Stimulated activated CD8-positive, alpha-beta memory T cell treated with anti-CD3 and anti-CD28 coated beads, Interleukin-4, amount 100 ng/mL, for 48 hours (primary cell): ENCODE results near the gene ABCA6.
"Not testable (repeated sequence)": the region's sequence is repeated elsewhere in the genome, so short reads cannot be mapped to it uniquely, and the experiment has no call there.

Source experiments
- DNase-seq: peaks from one replicate; pipeline ENCODE4 v3.0.0-alpha.2; 2020

Gene ABCA6, protein sequence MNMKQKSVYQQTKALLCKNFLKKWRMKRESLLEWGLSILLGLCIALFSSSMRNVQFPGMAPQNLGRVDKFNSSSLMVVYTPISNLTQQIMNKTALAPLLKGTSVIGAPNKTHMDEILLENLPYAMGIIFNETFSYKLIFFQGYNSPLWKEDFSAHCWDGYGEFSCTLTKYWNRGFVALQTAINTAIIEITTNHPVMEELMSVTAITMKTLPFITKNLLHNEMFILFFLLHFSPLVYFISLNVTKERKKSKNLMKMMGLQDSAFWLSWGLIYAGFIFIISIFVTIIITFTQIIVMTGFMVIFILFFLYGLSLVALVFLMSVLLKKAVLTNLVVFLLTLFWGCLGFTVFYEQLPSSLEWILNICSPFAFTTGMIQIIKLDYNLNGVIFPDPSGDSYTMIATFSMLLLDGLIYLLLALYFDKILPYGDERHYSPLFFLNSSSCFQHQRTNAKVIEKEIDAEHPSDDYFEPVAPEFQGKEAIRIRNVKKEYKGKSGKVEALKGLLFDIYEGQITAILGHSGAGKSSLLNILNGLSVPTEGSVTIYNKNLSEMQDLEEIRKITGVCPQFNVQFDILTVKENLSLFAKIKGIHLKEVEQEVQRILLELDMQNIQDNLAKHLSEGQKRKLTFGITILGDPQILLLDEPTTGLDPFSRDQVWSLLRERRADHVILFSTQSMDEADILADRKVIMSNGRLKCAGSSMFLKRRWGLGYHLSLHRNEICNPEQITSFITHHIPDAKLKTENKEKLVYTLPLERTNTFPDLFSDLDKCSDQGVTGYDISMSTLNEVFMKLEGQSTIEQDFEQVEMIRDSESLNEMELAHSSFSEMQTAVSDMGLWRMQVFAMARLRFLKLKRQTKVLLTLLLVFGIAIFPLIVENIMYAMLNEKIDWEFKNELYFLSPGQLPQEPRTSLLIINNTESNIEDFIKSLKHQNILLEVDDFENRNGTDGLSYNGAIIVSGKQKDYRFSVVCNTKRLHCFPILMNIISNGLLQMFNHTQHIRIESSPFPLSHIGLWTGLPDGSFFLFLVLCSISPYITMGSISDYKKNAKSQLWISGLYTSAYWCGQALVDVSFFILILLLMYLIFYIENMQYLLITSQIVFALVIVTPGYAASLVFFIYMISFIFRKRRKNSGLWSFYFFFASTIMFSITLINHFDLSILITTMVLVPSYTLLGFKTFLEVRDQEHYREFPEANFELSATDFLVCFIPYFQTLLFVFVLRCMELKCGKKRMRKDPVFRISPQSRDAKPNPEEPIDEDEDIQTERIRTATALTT (N-terminal part only)

DNA sequence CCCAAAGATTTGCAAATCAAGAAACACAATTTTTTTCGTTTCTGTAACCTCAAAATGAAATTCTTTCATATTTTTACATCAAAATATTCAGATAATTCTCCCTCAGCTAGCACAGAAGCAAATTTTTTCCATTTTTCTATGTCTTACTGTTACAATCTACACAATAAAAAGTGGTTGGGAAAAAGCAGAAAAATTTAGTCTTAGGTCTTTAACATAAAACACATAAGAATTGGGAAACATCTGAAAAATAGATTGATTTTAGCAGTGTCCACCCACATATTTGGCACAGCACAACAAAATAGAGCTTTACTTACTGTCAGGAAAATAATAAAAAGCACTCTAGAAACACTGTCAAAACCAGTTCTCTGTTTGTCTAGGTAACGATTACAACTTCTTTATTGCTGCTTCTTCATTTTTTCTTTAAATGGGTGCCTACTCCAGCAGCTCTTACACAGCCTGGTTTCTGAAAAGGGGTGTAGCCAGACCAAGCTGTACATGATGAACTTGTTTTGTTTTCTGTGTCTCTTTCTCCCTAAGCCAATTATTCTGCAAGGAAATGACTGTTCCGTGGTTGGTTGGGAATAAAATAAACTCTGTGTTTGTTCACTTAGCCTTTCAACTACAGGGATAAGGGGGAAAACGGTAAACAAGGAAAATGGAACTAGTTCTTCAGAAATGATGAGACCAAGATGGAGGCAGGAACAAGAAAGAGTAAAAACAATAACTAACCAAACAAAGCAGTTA is at the start of gene ABCA6:
Gene ABCA6 (minus strand): TSS at position 465 of the 744 bp plus-strand sequence. CDS start 1,192 bp downstream, outside the sequence.
- no peak for DNase-seq

DNA sequence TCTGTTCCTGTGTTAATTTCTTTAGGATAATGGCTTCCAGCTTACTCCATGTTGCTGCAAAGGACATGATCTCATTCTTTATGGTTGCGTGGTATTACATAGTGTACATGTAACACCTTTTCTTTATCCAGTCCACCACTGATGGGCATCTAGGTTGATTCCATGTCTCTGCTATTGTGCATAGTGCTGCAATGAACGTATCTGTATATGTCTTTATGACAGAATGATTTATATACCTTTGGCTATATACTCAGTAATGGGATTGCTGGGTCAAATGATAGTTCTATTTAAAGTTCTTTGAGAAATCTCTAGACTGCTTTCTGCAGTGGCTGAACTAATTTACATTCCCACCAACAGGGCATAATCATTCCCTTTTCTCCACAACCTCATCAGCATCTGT is 47.1 kb upstream of the ABCA6 start:
- DNase-seq: no peak

DNA sequence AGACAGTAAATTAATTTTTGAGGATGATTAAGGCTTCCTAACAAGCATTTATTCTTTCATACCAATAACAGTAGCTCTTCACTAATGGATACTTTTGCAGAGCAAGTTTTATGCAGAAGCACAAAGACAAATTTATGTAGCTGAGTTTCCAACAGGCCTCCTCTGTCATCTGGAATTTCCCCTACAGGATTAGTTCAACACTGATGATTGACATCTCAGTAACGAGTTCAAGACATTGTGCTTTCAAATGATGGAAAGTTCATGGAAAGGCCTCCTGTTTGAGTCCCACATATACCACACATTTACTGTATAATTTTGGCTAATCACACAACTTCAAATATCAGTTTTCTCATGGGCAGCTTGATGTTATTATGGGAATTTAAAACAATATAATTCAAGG is 46.4 kb upstream of the ABCA6 start:
- DNase-seq: no peak

DNA sequence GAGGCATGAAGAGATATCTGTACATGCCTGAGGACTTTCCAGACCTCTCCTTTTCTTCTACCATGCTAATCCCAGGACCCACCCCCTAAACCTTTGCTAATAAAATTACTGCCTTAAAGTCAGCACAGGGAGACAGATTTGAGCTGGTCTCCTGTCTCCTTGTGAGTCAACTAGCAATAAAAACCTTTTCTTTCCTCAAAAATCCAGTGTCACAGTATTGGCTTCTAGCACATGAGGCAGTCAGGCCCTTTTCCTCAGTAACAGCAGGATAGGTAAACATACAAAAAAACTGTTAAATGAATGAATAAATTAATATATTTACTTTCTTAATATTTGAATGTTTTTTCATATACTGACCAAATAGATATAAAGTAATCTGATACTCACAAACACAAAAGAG is 45.6 kb upstream of the ABCA6 start:
- DNase-seq: no peak

DNA sequence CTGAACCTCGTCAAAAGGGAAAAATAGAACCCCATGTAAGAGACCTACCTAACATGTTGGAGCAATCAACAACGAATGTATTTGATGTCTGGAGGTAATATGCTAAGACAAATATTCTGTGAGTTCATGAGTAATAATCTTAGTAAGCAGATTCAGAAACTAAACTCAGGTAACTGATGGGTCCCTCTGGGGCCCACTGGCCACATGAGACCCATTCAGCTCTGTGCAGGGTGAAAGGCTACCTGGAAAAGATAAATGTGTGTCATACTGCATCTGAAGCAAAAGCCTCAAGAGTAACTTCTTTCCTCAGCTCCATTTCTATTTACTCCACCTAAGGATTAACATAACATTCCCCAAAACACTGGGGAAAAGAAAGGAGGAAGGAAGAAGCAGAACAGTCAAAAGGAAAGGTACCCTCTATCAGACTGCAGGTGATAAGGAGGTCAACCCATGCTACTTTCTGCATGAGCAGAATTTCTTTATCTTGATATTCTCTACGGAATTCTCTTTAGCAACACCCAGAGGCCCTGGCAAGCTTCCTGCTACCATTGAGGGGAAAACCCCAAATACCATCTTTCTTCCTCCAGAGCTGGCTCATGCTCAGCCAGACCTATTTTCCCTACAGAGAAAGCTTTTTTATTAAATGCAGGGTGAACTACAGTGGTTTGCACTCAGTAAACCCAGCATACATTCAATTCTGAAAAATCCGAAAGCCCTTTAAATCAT is 37.7 kb upstream of the ABCA6 start:
- DNase-seq: no peak

DNA sequence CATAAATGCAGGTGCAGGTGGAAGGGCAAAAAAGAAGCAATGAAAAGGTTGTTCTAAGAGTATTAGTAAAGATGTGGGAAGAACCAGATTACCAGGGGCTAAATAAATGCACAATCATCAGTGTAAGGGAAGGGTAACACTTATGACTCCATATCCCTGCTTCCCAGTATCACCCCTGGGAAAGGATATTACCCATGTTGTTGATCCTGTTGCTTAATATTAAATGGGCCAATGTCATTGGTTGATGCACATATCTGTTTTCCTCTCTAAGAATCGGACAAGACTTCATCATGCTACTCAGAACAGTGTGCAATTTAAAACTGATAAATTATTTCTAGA is 34.7 kb upstream of the ABCA6 start:
- no peak for DNase-seq

DNA sequence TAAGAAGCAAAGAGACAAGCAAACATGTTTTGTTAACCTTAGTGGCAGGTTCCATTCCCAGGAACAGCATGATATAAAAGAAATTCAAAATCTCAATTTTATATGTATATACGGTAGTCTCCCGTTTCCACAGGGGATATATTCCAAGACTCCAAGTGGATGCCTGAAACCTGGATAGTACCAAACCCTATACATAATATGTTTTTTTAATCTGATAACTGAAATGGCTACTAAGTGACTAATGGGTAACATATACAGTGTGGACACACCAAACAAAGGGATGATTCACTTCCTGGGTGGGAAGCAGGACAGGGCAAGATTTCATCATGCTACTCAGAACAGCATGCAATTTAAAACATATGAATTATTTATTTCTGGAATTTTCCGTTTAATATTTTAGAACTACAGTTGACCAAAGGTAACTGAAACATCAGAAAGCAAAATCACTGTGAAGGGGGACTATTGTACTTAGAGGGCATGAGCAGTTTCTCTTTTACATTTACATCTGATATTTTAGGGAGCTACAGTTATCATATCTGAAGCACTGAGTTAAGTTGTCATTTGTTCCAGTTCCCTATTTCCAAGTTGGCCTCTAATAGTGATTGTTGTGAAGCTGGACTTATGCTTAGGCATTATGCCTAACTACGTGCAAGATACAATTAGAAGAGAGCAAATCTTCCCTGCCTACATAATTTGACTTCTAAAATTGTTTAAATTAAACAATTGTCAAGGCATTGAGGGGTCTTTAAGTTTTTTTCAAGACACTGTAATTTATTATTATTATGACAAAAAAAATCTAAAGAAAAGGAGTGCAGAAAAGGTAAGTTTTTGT is 34.1 kb upstream of the ABCA6 start:
- DNase-seq: no peak

DNA sequence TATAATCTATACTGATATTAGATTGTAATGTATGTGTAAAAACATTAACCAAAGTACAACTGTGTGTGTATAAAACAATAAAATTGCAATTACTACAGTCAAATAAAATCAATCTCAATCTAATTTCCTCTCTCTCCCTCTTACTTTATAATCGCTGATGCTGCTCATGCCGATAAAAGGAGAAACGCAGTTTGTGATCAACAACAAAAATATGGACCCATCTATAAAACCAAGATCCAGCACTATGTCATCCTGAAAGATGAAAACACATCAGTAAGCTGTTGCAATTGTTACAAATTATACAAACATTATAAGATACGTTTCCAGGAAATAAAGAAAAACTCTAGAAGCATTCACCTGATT is 33.5 kb upstream of the ABCA6 start:
- no peak for DNase-seq

DNA sequence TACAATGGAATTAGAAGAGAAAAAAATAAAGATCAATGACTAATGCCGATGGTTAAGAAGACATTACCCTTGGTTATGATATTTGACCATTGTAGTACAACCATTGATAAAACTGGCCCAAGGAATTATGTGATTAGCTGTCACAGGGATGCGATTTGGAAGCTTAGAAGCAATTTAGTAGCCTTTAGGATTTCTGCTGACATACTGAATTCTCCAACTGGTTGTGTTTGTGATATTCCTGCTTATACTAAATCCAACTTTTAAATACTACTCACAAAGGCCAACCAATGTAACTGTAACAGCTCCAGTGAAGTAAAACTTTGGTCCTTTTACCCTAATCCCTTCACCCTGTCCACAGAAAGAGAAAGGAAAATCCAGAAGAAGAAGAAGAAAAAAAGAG is 31.4 kb upstream of the ABCA6 start:
- DNase-seq: no peak

DNA sequence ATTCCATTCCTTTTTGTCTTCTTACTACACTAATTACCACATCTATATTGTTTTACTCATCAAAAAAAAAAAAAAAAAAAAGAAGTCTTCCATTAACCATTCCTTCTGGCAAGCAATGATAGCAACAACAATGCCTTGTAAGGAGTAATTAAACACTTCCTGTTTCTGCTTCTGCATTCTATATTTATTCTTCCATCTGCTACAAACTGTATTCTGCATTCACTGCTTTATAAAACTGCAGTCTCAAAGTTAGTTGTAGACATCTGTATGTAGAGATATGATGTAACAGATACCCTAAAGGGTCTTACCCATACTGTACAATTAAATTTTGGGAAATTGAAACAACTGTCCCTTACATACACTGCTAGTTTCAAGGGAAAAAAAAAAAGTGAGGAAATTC is 28.7 kb upstream of the ABCA6 start:
- DNase-seq: no peak

DNA sequence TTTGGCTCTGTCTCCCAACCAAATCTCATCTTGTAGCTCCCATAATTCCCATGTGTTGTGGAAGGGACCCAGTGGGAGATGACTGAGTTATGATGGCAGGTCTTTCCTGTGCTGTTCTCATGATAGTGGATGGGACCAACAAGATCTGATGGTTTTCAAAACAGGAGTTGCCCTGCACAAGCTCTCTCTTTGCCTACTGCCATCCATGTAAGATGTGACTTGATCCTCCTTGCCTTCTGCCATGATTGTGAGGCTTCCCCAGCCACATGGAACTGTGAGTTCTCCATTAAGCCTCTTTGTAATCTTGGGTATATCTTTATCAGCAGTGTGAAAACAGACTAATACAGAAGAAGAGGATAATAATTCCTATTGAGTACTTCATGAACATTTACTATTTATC is 26.9 kb upstream of the ABCA6 start:
- DNase-seq: not testable (repeated sequence)

DNA sequence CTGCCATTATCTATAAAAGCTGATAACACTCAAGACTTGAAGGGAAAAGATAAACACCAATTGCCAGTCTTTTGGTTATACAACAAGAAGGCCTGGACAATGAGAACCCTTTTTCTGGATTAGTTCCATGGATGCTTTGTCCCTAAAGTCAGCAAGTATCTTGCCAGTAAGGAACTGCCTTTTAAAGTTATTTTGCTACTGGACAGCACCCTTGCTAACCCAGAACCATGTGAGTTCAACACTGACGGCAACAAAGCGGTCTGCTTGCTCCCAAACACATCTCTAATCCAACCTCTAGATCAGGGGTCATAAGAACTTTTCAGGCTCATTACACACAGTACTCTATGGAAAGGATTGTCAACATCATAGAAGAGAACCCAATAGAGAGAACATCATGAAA is 25.3 kb upstream of the ABCA6 start:
- DNase-seq: no peak

DNA sequence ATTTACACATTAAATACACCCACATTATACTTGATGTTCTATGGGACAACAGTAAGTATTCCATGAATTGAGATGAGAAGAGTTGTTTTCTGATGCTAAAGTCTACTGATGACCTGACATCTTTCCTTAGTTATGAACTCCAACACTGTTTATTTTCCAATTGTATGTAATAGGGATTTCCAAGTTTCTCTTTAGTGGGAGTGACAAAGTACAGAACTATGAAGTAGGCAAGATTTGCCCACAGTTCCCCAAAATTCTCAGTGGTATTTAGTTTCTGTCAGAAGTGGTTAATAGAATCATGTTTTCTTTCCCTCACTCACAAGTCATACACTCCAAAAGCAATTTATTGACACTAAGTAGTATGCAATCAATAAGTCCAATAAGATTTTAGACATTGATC is 22.5 kb upstream of the ABCA6 start:
- no peak for DNase-seq

DNA sequence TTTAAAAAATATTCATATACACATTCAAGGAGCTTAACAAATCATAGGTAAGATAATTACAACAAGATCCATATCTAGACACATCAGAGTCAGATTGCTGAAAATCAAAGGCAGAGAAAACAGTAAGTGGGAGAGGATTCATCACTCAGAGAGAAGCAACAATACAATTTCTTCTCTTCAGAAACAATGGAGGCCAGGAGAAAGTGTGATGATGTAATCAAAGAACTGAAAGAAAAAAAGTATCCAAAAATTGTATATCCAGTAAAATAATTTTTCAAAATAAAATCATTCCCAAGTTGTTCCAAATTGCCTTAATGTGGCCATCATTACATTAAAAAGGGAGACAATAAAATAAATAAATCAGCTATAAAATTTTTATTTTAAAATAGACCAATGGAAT is 17.7 kb upstream of the ABCA6 start:
- DNase-seq: no peak

DNA sequence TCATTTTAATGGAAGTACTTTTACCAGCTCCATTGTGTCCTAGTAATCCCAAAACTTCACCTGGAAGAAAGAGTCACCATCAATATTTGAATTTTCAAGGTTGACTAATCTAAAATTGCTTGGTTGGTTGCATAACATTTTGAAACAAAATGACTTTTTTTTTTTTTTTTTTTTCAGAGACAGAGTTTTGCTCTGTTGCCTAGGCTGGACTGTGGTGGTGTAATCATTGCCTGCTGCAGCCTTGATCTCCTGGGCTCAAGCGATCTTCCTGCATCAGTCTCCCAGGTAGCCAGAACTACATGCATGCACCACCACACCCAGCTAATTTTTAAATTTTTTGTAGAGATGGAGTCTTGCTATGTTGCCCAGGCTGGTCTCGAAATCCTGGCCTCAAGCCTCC is 12.6 kb upstream of the ABCA6 start:
- no peak for DNase-seq

DNA sequence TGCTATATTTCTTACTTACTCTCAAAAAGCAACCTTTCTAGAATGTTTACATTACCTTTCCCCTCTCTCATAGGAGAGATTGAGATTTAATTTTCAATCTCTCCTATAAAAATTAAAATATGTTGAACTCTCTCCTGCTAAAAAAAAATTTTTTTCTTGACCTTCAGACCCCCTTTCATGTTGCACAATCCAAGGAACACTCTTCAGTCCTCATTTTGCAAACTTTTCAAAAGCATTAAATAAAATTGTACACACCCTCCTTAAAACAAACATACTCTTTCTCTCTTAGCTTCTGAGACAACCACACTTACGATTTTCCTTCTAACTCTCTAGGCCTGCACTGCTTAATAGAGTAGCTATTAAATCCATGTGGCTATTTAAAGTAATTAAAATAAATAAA is 8.6 kb upstream of the ABCA6 start:
- no peak for DNase-seq

DNA sequence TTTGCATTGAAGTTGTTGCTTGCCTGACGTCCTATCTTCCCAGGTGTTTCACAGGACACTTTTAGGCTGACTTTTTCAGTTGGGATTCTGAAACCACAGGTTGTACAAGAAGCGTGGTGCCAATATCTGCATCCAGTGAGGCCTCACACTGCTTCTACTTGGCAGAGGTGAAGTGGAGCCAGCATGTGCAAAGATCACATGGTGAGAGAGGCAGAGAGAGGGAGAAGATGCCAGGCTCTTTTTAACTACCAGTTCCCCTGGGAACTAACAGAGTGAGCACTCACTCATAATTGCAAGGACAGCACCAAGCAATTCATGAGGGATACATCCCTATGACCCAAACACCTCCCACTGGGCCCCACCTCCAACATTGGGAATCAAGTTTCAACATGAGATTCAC is 5.8 kb upstream of the ABCA6 start:
- no peak for DNase-seq

DNA sequence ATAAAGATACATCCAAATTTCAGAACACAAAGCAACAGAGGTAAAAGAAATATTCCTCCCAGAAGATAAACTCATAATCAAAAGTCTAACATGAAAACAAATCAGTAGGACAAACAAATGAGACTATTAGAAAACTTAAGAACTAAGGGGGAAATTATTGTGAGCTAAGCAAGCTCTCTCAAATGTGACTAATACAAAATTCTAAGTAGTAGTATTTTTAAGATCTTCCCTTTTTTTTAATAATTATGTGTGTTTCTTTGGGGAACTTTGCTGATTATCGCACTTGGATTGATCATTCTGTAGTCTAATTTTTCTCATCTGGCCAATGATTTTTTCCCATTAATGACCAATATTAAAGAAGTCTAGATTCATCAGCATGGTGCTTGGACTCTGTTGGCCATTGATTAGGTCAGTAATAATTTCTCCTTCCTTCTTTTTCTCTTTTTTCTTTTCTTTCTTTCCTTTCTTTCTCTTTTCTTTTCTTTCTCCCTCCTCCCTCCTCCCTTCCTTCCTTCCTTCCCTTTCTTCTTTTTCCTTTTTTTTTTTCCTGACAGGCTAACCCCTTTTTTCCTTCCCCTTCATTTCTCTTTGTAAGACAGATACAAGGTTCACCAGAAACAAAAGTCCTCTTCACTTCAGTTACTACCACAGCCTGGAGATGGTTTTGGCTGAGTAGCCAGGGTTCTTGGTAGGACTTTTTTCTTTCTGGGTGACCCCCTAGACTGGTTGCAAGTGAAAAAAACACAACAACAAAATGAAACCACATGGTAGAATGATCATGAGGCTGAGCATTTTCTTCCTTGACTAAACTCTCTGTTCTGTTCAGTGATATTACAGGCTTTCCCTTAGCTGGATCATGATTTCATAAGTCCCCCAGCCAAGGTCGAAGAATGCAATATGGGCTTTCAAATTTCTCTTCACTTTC is 2.9 kb upstream of the ABCA6 start:
- no peak for DNase-seq

DNA sequence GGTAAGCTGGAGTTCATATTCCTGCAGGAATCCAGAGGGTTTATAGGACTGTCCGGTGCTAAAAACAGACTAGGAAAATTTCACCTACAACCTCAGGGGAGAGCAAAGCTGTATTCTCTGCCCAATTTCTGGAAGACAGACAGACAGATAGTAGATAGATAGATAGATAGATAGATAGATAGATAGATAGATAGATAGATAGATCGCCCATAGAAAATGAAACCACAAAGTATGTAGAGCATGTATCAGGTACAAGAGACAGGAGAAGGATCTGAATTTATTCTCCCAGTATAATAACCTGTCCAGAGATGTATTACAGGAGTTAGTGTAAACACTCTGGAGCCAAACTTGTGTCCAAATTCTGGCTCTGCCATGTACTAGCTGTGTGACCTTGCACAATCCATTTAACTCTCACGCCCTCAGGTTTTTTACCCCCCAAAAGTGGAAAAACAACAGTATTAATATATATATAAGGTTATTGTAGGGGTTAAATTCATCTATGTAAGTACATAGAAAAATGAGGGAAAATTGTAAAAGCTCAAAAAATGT is 2.1 kb upstream of the ABCA6 start:
- DNase-seq: no peak

DNA sequence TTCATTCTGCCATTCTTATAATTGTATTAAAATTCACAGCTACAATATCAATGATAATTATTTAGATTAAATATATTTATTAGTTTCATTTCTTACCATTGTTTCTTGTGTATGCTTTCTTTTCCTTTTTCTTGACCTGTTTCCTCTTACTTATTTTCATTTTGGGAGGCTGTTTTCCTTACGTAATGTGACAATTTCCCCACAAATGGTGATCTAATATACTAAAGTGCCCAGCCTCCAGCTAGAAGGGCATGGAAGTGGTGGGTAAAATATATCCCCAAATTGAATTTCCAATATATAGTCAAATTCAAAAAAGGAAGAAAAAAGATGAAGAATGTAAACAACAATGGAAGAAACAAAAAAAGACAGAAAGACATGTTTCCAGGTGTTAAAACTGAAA is 1.5 kb upstream of the ABCA6 start:
- DNase-seq: no peak
